ENCODE measurements around the gene KIAA1671. TPM values are rescaled to one million over a fixed set of nuclear protein-coding genes. Genes with fewer than 3 reads are reported as not detected.

The KIAA1671 gene
- total and polyA plus RNA-seq, 4 donors = 8.7 to 35.9 (median 19.1) TPM

GRCh38 chr22:25021409-25021808 is 68.9 kb downstream of the KIAA1671 start:
- no peaks in the 10 kb centered on the region for H3K27me3 ChIP-seq (ENCODE audit: control insufficient read depth in 4 of 4, insufficient read depth in 4 of 4, low read length in 3 of 4)
- no peak overlapping the region for H3K4me3 ChIP-seq (ENCODE audit: low read depth in 1 of 3, low read length in 3 of 3)
- no peak for DNase-seq (ENCODE audit: low spot score)
- H3K9me3 ChIP-seq (ENCODE audit: control insufficient read depth in 4 of 4, low read length in 3 of 4) = no peaks in the 10 kb centered on the region
- 84% methylated on average over 3 of the region's 3 CpGs for WGBS
- TF ChIP-seq ZBTB33 (IDR thresholded peaks at IDR 0.05) (no peak), NR2F2 (IDR thresholded peaks at IDR 0.05) (peak; percentile 19)
- no peaks in the 10 kb centered on the region for H3K4me1 ChIP-seq (ENCODE audit: control insufficient read depth in 4 of 4, insufficient read depth in 4 of 4, low read length in 3 of 4)
- no peak overlapping the region for H3K27ac ChIP-seq (ENCODE audit: low read depth in 1 of 2, low read length in 2 of 2)
- H3K36me3 ChIP-seq (ENCODE audit: control insufficient read depth in 4 of 4, insufficient read depth in 3 of 4, low read depth in 1 of 4, low read length in 3 of 4) = no peaks in the 10 kb centered on the region
- H3K9ac ChIP-seq (ENCODE audit: low read depth in 1 of 2, low read length in 2 of 2) = no peak overlapping the region

GRCh38 chr22:25021976-25022711 is 69.6 kb downstream of the KIAA1671 start:
- WGBS = 87% methylated on average over 11 of the region's 11 CpGs
- no peak for DNase-seq (ENCODE audit: low spot score)
- no peaks in the 10 kb centered on the region for H3K9me3 ChIP-seq (ENCODE audit: control insufficient read depth in 4 of 4, low read length in 3 of 4)
- TF ChIP-seq RAD21 (IDR thresholded peaks at IDR 0.05) (no peak), ZBTB33 (IDR thresholded peaks at IDR 0.05) (no peak), REST (IDR thresholded peaks at IDR 0.05) (no peak), NR2F2 (IDR thresholded peaks at IDR 0.05) (no peak), HNF4G (IDR thresholded peaks at IDR 0.05) (no peak), ATF3 (IDR thresholded peaks at IDR 0.05) (no peak), TAF1 (conservative IDR thresholded peaks at IDR 0.05) (no peak), EGR1 (IDR thresholded peaks at IDR 0.05; ENCODE audit: low read depth in 2 of 2) (no peak), FOXA1 (IDR thresholded peaks at IDR 0.05) (no peak), GABPA (IDR thresholded peaks at IDR 0.05 in 1 of 2, conservative IDR thresholded peaks at IDR 0.05 in 1 of 2) (no peak)
- no peak overlapping the region for H3K27ac ChIP-seq (ENCODE audit: low read depth in 1 of 2, low read length in 2 of 2)
- H3K27me3 ChIP-seq (ENCODE audit: control insufficient read depth in 4 of 4, insufficient read depth in 4 of 4, low read length in 3 of 4) = no peaks in the 10 kb centered on the region
- H3K4me1 ChIP-seq (ENCODE audit: control insufficient read depth in 4 of 4, insufficient read depth in 4 of 4, low read length in 3 of 4) = peaks cover 0 to under 1% (median 0%) of the 10 kb centered on the region in 4 donors
- no peak overlapping the region for H3K4me3 ChIP-seq (ENCODE audit: low read depth in 1 of 3, low read length in 3 of 3)
- H3K36me3 ChIP-seq (ENCODE audit: control insufficient read depth in 4 of 4, insufficient read depth in 3 of 4, low read depth in 1 of 4, low read length in 3 of 4) = no peaks in the 10 kb centered on the region
- H3K9ac ChIP-seq (ENCODE audit: low read depth in 1 of 2, low read length in 2 of 2) = no peak overlapping the region

Measured in liver (tissue), 9 donors.